ENCODE results near the gene ROM1.
A peak's percentile ranks its signal among the peaks of the same experiment; 100 is the strongest.
"Not testable (repeated sequence)": the region's sequence is repeated elsewhere in the genome, so short reads cannot be mapped to it uniquely, and the experiment has no call there.

Gene ROM1

GRCh38 chr11:62610403-62610802, 2.7 kb upstream of the ROM1 start:
- no peak for DNase-seq (ENCODE audit: low read depth)

- no peak for DNase-seq (ENCODE audit: low read depth)
Observed at GRCh38 chr11:62610814-62611704, 2.0 kb upstream of the ROM1 start.

- peak; percentile 77 for DNase-seq (ENCODE audit: low read depth)
Observed at GRCh38 chr11:62611705-62612365, 1.2 kb upstream of the ROM1 start.

GRCh38 chr11:62613291-62613778, 278 bp downstream of the ROM1 start:
- DNase-seq (ENCODE audit: low read depth), result no peak

- DNase-seq (ENCODE audit: low read depth), result no peak
Observed at GRCh38 chr11:62614275-62614674, 1.2 kb downstream of the ROM1 start.

GRCh38 chr11:62615521-62615920, 2.5 kb downstream of the ROM1 start:
- DNase-seq (ENCODE audit: low read depth), result no peak

- DNase-seq (ENCODE audit: low read depth), result not testable (repeated sequence)
Observed at GRCh38 chr11:62616957-62617356, 3.9 kb downstream of the ROM1 start.

- DNase-seq (ENCODE audit: low read depth), result no peak
Observed at GRCh38 chr11:62621027-62621566, 8.0 kb downstream of the ROM1 start.

GRCh38 chr11:62621567-62622470, 8.8 kb downstream of the ROM1 start, which contains the start of gene B3GAT3:
Gene B3GAT3, minus strand, starts transcription at chr11:62621986. Its CDS starts 39 bp downstream, at chr11:62621947.
- peak; percentile 99 for DNase-seq (ENCODE audit: low read depth)

GRCh38 chr11:62622476-62623089, 9.5 kb downstream of the ROM1 start:
- no peak for DNase-seq (ENCODE audit: low read depth)

- no peak for DNase-seq (ENCODE audit: low read depth)
Observed at GRCh38 chr11:62627713-62628112, 14.7 kb downstream of the ROM1 start.

- no peak for DNase-seq (ENCODE audit: low read depth)
Observed at GRCh38 chr11:62632492-62632891, 19.4 kb downstream of the ROM1 start.

GRCh38 chr11:62644220-62644619, 31.2 kb downstream of the ROM1 start:
- DNase-seq (ENCODE audit: low read depth), result no peak

- no peak for DNase-seq (ENCODE audit: low read depth)
Observed at GRCh38 chr11:62645671-62645945, 32.6 kb downstream of the ROM1 start.

- peak; percentile 98 for DNase-seq (ENCODE audit: low read depth)
Observed at GRCh38 chr11:62645946-62646824, 33.1 kb downstream of the ROM1 start, which contains the start of gene GANAB. Gene GANAB, minus strand, starts transcription at chr11:62646613. Its CDS starts 14 bp downstream, at chr11:62646599.

- no peak for DNase-seq (ENCODE audit: low read depth)
Observed at GRCh38 chr11:62646825-62647608, 34.0 kb downstream of the ROM1 start.

GRCh38 chr11:62647609-62648005, 34.5 kb downstream of the ROM1 start:
- no peak for DNase-seq (ENCODE audit: low read depth)

GRCh38 chr11:62648185-62648966, 35.3 kb downstream of the ROM1 start:
- DNase-seq (ENCODE audit: low read depth), result no peak

- no peak for DNase-seq (ENCODE audit: low read depth)
Observed at GRCh38 chr11:62648967-62649364, 35.9 kb downstream of the ROM1 start.

Measured in EH (cell line).